ENCODE measurements around the gene TEX53.

The TEX53 gene

DNA sequence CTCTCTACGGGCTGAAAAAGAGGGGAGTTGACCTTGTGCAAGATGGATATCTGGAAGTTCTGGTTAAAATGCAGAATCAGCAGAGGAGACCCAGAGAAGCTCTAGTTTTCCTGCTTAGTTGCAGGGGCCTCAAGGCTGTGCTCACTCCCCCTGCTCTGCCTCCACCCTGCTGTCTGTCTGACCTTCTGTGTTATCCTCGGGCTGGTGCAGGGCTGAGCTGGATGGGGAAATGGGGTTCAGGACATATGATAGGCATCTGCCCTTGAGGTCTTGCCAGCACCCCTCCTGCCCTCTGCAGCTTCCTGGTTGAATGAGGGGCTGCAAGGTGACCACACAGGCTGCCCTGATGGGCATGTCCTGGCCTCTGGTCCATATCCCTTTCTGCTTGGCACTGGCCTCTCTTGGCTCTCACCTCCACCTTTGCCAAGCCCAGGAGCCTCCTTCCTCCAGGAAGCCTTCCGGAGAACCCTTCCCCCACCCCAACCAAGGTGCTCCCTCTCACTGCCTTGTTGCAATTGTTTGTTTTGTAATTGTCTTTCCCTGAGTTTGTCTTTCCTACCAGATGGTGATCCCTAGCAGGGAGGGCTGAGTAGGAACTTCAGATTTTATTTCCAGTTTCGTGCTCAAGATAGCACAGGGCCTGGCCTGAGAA lies 45.2 kb downstream of the TEX53 start:
- Histone ChIP-seq H3K27me3 (replicated peaks) (no peaks in the 10 kb centered on the region), H3K27ac (no peak overlapping the region), H3K36me3 (replicated peaks) (no peaks in the 10 kb centered on the region), H3K4me3 (ENCODE audit: low read depth, low read length) (peak overlapping the region; percentile 64)
- TF ChIP-seq, protein P1, sequence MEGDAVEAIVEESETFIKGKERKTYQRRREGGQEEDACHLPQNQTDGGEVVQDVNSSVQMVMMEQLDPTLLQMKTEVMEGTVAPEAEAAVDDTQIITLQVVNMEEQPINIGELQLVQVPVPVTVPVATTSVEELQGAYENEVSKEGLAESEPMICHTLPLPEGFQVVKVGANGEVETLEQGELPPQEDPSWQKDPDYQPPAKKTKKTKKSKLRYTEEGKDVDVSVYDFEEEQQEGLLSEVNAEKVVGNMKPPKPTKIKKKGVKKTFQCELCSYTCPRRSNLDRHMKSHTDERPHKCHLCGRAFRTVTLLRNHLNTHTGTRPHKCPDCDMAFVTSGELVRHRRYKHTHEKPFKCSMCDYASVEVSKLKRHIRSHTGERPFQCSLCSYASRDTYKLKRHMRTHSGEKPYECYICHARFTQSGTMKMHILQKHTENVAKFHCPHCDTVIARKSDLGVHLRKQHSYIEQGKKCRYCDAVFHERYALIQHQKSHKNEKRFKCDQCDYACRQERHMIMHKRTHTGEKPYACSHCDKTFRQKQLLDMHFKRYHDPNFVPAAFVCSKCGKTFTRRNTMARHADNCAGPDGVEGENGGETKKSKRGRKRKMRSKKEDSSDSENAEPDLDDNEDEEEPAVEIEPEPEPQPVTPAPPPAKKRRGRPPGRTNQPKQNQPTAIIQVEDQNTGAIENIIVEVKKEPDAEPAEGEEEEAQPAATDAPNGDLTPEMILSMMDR (IDR thresholded peaks at IDR 0.05; ENCODE audit: low read depth, low read length, missing control alignments), result no peak
- in situ Hi-C loops (cut with HindIII; ENCODE audit: low pct_ligation_motif_present, low sequenced_read_pairs), result no loop called here
- no peak for DNase-seq

DNA sequence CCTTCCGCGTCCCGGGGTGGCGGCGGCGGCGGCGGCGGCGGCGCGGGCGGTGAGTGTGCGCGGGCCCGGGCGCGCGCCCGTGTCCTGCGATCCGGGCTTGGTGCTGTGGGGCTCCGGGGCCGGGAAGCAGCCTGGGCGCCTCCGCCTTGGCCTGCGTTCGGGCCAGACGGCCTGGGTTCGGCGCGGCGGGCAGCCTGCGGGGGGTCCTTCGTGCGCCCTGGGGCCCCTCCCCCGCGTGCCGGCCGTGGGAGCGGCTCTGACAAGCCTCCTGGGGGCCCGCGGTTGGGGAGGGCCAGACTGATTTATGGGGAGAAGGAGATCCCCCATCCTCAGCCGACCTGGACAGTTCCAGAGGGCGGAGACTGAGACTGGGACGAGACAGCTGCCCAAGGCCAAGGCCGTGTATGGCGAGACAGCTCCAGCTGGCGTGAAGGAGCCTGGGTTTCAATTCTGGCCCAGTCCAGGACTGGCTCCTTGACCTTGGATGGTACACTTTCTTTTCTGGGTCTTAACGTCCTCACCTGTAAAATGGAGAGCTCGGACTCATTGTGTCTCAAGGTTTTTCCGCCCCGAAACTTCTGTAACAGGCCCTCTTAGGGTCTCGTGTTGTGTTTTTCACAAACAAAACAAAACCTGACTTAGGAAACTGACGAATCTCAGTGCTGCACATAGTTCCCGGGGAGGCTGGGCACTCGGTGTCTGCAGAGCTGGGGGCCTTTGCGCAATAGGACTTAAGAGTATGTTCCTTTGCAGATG lies 45.9 kb downstream of the TEX53 start:
- Histone ChIP-seq H3K36me3 (replicated peaks) (no peaks in the 10 kb centered on the region), H3K27ac (peak overlapping the region; percentile 60), H3K4me3 (ENCODE audit: low read depth, low read length) (peak overlapping the region; percentile 64), H3K27me3 (replicated peaks) (no peaks in the 10 kb centered on the region)
- DNase-seq, result peak; percentile 37
- TF ChIP-seq, protein P1 (IDR thresholded peaks at IDR 0.05; ENCODE audit: low read depth, low read length, missing control alignments), result no peak
- in situ Hi-C loops (cut with HindIII; ENCODE audit: low pct_ligation_motif_present, low sequenced_read_pairs), result no loop called here

- H3K27ac ChIP-seq, result no peak overlapping the region
- TF ChIP-seq, protein P1 (IDR thresholded peaks at IDR 0.05; ENCODE audit: low read depth, low read length, missing control alignments), result no peak
- no peak for DNase-seq
- no peaks in the 10 kb centered on the region for H3K36me3 ChIP-seq (replicated peaks)
- no peaks in the 10 kb centered on the region for H3K27me3 ChIP-seq (replicated peaks)
- in situ Hi-C loops (cut with HindIII; ENCODE audit: low pct_ligation_motif_present, low sequenced_read_pairs), result no loop called here
- no peak overlapping the region for H3K4me3 ChIP-seq (ENCODE audit: low read depth, low read length)
These were observed 49.1 kb downstream of the TEX53 start for GRCh38 chr9:114608525-114608796.

GRCh38 chr9:114607671-114608524 lies 49.7 kb downstream of the TEX53 start:
- TF ChIP-seq, protein P1 (IDR thresholded peaks at IDR 0.05; ENCODE audit: low read depth, low read length, missing control alignments), result no peak
- H3K27me3 ChIP-seq (replicated peaks), result no peaks in the 10 kb centered on the region
- in situ Hi-C loops (cut with HindIII; ENCODE audit: low pct_ligation_motif_present, low sequenced_read_pairs), result no loop called here
- no peaks in the 10 kb centered on the region for H3K36me3 ChIP-seq (replicated peaks)
- no peak overlapping the region for H3K4me3 ChIP-seq (ENCODE audit: low read depth, low read length)
- DNase-seq, result no peak
- no peak overlapping the region for H3K27ac ChIP-seq

GRCh38 chr9:114606597-114607207 lies 50.9 kb downstream of the TEX53 start:
- TF ChIP-seq, protein P1 (IDR thresholded peaks at IDR 0.05; ENCODE audit: low read depth, low read length, missing control alignments), result no peak
- Histone ChIP-seq H3K27me3 (replicated peaks) (no peaks in the 10 kb centered on the region), H3K36me3 (replicated peaks) (no peaks in the 10 kb centered on the region), H3K4me3 (ENCODE audit: low read depth, low read length) (no peak overlapping the region), H3K27ac (no peak overlapping the region)
- in situ Hi-C loops (cut with HindIII; ENCODE audit: low pct_ligation_motif_present, low sequenced_read_pairs), result no loop called here
- DNase-seq, result peak; percentile 76

Data from brain microvascular endothelial cell (primary cell).